ENCODE results near the gene ERVV-1.

DNA sequence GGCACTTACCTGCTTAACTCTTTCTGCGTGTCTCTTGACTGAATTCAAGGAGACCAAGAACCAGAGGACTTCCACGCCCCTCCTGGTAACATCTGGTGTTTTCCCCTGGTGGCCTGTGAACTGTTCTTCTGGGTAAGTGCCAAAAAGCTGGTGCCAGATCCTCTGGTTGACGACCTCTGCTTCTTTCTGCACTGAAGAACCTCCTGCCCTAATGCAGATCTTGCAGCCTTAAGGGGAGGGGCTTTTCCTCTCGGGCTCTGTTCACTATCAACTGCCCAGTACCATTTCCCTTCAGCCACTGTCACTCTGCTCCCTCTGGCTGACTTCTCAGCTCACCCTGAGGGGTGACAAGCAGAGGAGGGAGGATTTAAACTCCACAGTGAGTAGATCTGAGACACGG is 6.1 kb upstream of the ERVV-1 start:
- no peak for TF ChIP-seq ZBTB8A (CRISPR knock-in tag; IDR thresholded peaks at IDR 0.05; ENCODE audit: borderline replicate concordance, low read depth)
- TF ChIP-seq ZNF644 (CRISPR knock-in tag; IDR thresholded peaks at IDR 0.05; ENCODE audit: low read depth) = no peak
- TF ChIP-seq ZNF430 (CRISPR knock-in tag; IDR thresholded peaks at IDR 0.05) = no peak
- no peak for TF ChIP-seq SP4 (CRISPR knock-in tag; IDR thresholded peaks at IDR 0.05)
- TF ChIP-seq HES4 (CRISPR knock-in tag; IDR thresholded peaks at IDR 0.05; ENCODE audit: borderline replicate concordance) = no peak
- TF ChIP-seq YY1 (IDR thresholded peaks at IDR 0.05; ENCODE audit: insufficient read depth, insufficient replicate concordance, low read depth, low read length) = no peak
